DOHH2 (cell line): ENCODE measurements around the gene ZNF483.

Source experiments
- H3F3A ChIP-seq: fragments of 200-600 bp; sonication (generic), shearing (Covaris generic); 2 replicates; pipeline ENCODE4 v1.6.0; 2016; ENCODE audit warnings: antibody characterized with exemption, mild to moderate bottlenecking; ENCODE audit not compliant: control insufficient read depth, insufficient read depth
- H3K27ac ChIP-seq: fragments of 200-600 bp; sonication (generic); 2 replicates; pipeline ENCODE4 v1.5.1; 2014; ENCODE audit warnings: low read depth, mild to moderate bottlenecking, low read length, moderate library complexity
- H3K27me3 ChIP-seq: fragments of 200-600 bp; sonication (generic); 2 replicates; pipeline ENCODE4 v1.6.1; 2014; ENCODE audit warnings: mild to moderate bottlenecking, low read length, mixed read lengths; ENCODE audit not compliant: control insufficient read depth
- H3K36me3 ChIP-seq: fragments of 200-600 bp; sonication (generic); 2 replicates; pipeline ENCODE4 v1.6.1; 2014; ENCODE audit warnings: mild to moderate bottlenecking, low read length, moderate library complexity, mixed read lengths; ENCODE audit not compliant: control insufficient read depth
- H3K4me1 ChIP-seq: fragments of 200-600 bp; sonication (generic); 2 replicates; pipeline ENCODE4 v1.6.1; 2014; ENCODE audit warnings: mild to moderate bottlenecking, low read length, mixed read lengths; ENCODE audit not compliant: control insufficient read depth
- H3K4me2 ChIP-seq: fragments of 200-600 bp; sonication (generic); 2 replicates; pipeline ENCODE4 v1.6.0; 2014; ENCODE audit warnings: mild to moderate bottlenecking, low read length, moderate library complexity
- H3K4me3 ChIP-seq: fragments of 200-600 bp; sonication (generic); 2 replicates; pipeline ENCODE4 v1.5.1; 2014; ENCODE audit warnings: mild to moderate bottlenecking, low read length, mixed read lengths
- H3K79me2 ChIP-seq: fragments of 200-600 bp; sonication (generic); 2 replicates; pipeline ENCODE4 v1.6.1; 2014; ENCODE audit warnings: mild to moderate bottlenecking, low read length, mixed read lengths; ENCODE audit not compliant: control insufficient read depth
- H3K9me2 ChIP-seq: fragments of 200-600 bp; sonication (generic); replicated peaks from 2 replicates; pipeline ENCODE4 v1.6.1; 2014; ENCODE audit warnings: mild to moderate bottlenecking, low read length, mixed read lengths; ENCODE audit not compliant: control insufficient read depth
- H3K9me3 ChIP-seq: fragments of 200-600 bp; sonication (generic); 2 replicates; pipeline ENCODE4 v1.6.1; 2014; ENCODE audit warnings: antibody characterized with exemption, low read length, mixed read lengths; ENCODE audit not compliant: control insufficient read depth, insufficient read depth
- H4K20me1 ChIP-seq: fragments of 200-600 bp; sonication (generic); 2 replicates; pipeline ENCODE4 v1.6.0; 2014; ENCODE audit warnings: low read depth, mild to moderate bottlenecking, antibody characterized with exemption, low read length, moderate library complexity; ENCODE audit not compliant: control insufficient read depth, insufficient read depth
- CTCF ChIP-seq: fragments of 200-600 bp; sonication (generic); IDR thresholded peaks from one replicate; pipeline ENCODE4 v1.5.1; 2014; ENCODE audit warnings: antibody characterized with exemption, mild to moderate bottlenecking, low read depth, low read length; ENCODE audit not compliant: poor library complexity, severe bottlenecking
- EZH2phosphoT487 ChIP-seq: fragments of 200-600 bp; sonication (generic); IDR thresholded peaks from 2 replicates; pipeline ENCODE4 v1.6.1; 2017; ENCODE audit warnings: borderline replicate concordance, mild to moderate bottlenecking, antibody characterized with exemption, low read length, moderate library complexity, mixed read lengths

The ZNF483 gene

DNA sequence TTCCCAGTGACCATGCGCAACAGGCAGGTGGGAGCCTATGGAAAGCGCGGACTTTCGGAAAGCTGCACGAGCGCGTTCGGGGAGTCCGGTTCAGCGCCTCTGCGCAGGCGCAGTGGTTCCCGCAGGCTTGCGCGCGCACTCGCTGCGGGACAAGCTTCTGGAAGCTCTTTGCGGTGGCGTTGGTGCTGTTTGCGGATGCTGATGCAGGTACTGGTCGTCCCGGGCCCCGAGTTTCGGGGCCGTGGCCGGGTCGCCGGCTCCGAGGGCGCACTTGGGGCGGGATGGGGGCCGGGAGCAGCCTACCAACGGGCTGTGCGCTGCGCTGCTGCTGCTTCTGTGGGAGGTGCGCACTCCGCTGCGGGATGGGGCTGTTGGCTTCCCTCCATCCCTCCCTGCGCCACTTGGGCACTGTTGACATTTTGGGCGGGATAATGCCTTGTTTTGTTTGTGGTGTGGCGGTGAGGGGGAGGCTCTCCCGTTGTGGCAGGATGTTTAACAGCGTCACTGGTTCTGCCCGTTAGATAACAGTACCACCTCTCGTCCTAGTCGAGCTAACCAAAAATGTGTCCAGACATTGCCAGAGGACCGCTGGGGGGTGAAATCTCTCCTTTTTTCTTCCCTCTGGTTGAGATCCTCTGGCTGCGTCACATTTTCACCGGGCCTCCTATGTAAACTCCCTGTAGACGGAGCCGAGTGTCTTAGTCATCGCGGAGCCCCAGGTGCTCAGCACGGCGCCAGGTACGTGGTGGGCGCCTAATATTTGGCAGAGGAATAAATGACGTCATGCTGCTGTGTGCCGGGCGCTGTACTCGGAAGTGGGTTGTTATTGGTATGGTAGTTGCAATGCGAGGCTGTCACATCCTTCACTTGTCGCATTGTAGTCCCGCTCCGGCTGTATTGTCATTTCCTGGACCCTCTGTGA, at the start of gene ZNF483:
Gene ZNF483, plus strand, starts transcription at position 124 of the 922 bp plus-strand sequence. CDS start 2,217 bp downstream, outside the sequence.
- Histone ChIP-seq H4K20me1 (no peaks in the 10 kb centered on the region), H3K36me3 (no peaks in the 10 kb centered on the region), H3K4me1 (peaks cover 6% of the 10 kb centered on the region), H3K79me2 (no peaks in the 10 kb centered on the region), H3K4me3 (peak within 1 kb of the TSS; percentile 78), H3K27ac (no peak within 1 kb of the TSS), H3K4me2 (peak within 1 kb of the TSS; percentile 79), H3F3A (no peaks in the 10 kb centered on the region), H3K9me2 (no peaks in the 10 kb centered on the region), H3K9me3 (no peaks in the 10 kb centered on the region), H3K27me3 (peaks cover 11% of the 10 kb centered on the region)
- TF ChIP-seq EZH2phosphoT487 (no peak), CTCF (no peak)

DNA sequence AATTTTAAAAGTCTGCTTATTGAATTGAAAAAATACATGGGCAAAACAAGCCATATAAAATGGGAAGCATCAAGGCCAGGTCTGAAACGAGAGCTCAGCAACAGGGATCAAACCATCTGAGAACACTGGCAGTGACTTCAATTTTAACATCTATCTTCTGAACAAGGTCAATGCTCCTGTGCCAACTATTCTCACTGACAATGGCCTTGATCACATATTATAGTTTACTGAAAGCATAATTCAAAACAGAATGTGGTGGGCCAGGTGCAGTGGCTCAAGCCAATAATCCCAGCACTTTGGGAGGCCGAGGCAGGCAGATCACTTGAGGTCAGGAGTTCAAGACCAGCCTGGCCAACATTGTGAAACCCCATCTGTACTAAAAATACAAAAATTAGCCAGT, 49.8 kb upstream of the ZNF483 start:
- H3K4me2 ChIP-seq, result no peak overlapping the region
- peaks cover 20% of the 10 kb centered on the region for H3K4me1 ChIP-seq
- no peaks in the 10 kb centered on the region for H3F3A ChIP-seq
- TF ChIP-seq EZH2phosphoT487 (no peak), CTCF (no peak)
- H3K9me2 ChIP-seq, result no peaks in the 10 kb centered on the region
- H4K20me1 ChIP-seq, result peaks cover 24% of the 10 kb centered on the region
- no peaks in the 10 kb centered on the region for H3K27me3 ChIP-seq
- peaks cover 100% of the 10 kb centered on the region for H3K79me2 ChIP-seq
- H3K36me3 ChIP-seq, result no peaks in the 10 kb centered on the region; the same call in 1 of the 2 replicates
- no peak overlapping the region for H3K4me3 ChIP-seq
- H3K27ac ChIP-seq, result no peak overlapping the region
- no peaks in the 10 kb centered on the region for H3K9me3 ChIP-seq

- no peaks in the 10 kb centered on the region for H3K9me2 ChIP-seq
- no peaks in the 10 kb centered on the region for H3K27me3 ChIP-seq
- no peak overlapping the region for H3K27ac ChIP-seq
- no peaks in the 10 kb centered on the region for H3K9me3 ChIP-seq
- TF ChIP-seq CTCF (no peak), EZH2phosphoT487 (no peak)
- H3F3A ChIP-seq, result no peaks in the 10 kb centered on the region
- no peak overlapping the region for H3K4me3 ChIP-seq
- no peaks in the 10 kb centered on the region; the same call in 1 of the 2 replicates for H3K36me3 ChIP-seq
- H3K4me1 ChIP-seq, result peaks cover 31% of the 10 kb centered on the region
- H4K20me1 ChIP-seq, result peaks cover 41% of the 10 kb centered on the region
- H3K4me2 ChIP-seq, result no peak overlapping the region
- peaks cover 100% of the 10 kb centered on the region for H3K79me2 ChIP-seq
These were observed 47.3 kb upstream of the ZNF483 start for GRCh38 chr9:111477677-111478076.
